ENCODE data around the gene GREB1. TPM values are rescaled to one million over a fixed set of nuclear protein-coding genes. Genes with fewer than 3 reads are reported as not detected.
A peak's percentile ranks its signal among the peaks of the same experiment; 100 is the strongest.

The GREB1 gene
- total and polyA plus RNA-seq, 2 of the 4 experiments (the other 2 are of a cell fraction), result 0.05 TPM; not detected in 1

- CTCF ChIA-PET, result interaction anchor here (0.6 to 2.0 kb wide), 3 partner anchors 10 to 1939 kb away, joined by 3 to 5 read pairs (median 3); partner anchors contain the start of gene NTSR2
- H3K18ac ChIP-seq (ENCODE audit: low read depth, low read length), result no peak overlapping the region
- no peak overlapping the region for H3K27ac ChIP-seq (ENCODE audit: insufficient read depth, low read length)
- 55% methylated on average over 6 of the region's 31 CpGs; no CpG with 5 or more reads in 1 of the 2 experiments for WGBS, 2 experiments (ENCODE audit: extremely low coverage in 2 of 2, insufficient read length in 1 of 2)
- H3K4me3 ChIP-seq (ENCODE audit: insufficient read depth, low read depth, low read length), result no peak overlapping the region
- H2BK20ac ChIP-seq (ENCODE audit: low read depth, low read length), result no peak overlapping the region
- BruUV-seq (replicated peaks), result no TSS peak
- H2AK9ac ChIP-seq (replicated peaks; ENCODE audit: low read depth, low read length, poor library complexity), result no peak overlapping the region
- no peak overlapping the region for H3K4ac ChIP-seq (ENCODE audit: low read depth, low read length)
- H4K5ac ChIP-seq (ENCODE audit: low read depth, low read length), result no peak overlapping the region
- no peak overlapping the region for H2BK5ac ChIP-seq (ENCODE audit: low read depth, low read length, poor library complexity, severe bottlenecking)
- H2AFZ ChIP-seq (replicated peaks; ENCODE audit: low read length, poor library complexity), result no peak overlapping the region
- H3K56ac ChIP-seq (ENCODE audit: extremely low read depth, insufficient read depth, low read length), result no peak overlapping the region
- H3K9me3 ChIP-seq (ENCODE audit: control insufficient read depth, insufficient read depth, low read length), result no peaks in the 10 kb centered on the region
- H4K20me1 ChIP-seq (ENCODE audit: insufficient read depth, low read length), result no peaks in the 10 kb centered on the region
- no peak overlapping the region for H4K91ac ChIP-seq (ENCODE audit: insufficient read depth, low read depth, low read length)
- no peak overlapping the region for H3K4me2 ChIP-seq (ENCODE audit: low read depth, low read length)
- H3K9me1 ChIP-seq (ENCODE audit: insufficient read depth, low read length), result no peaks in the 10 kb centered on the region; the same call in 1 of the 2 replicates
- intact Hi-C loops (cut with micrococcal nuclease) (loop anchor here (5.0 kb wide), 1 partner anchor 205 kb away; no protein-coding TSS in a partner anchor), dilution Hi-C loops (cut with HindIII; ENCODE audit: low sequenced_read_pairs, unreplicated experiment) (no loop called here), in situ Hi-C loops (cut with MboI; ENCODE audit: low sequenced_read_pairs) (no loop called here)
- POLR2A ChIA-PET (ENCODE audit: unreplicated experiment), result no interaction called here
- H2BK120ac ChIP-seq (ENCODE audit: low read depth, low read length), result no peak overlapping the region
- H2AK5ac ChIP-seq (ENCODE audit: low read depth, low read length), result no peak overlapping the region
- H3K9ac ChIP-seq (ENCODE audit: low read depth, low read length), result no peak overlapping the region
- no peak overlapping the region for H3K23ac ChIP-seq (ENCODE audit: low read depth, low read length)
- DNase-seq (no peak), ATAC-seq (ENCODE audit: low read depth) (no peak)
- H2BK15ac ChIP-seq (ENCODE audit: low read depth, low read length), result no peak overlapping the region
- peaks cover 46% of the 10 kb centered on the region for H3K27me3 ChIP-seq (ENCODE audit: control insufficient read depth, insufficient read depth, low read length)
- no peak overlapping the region for H3K14ac ChIP-seq (replicated peaks; ENCODE audit: low read depth, low read length)
- H3K79me1 ChIP-seq (ENCODE audit: low read depth in 1 of 2, low read length in 2 of 2), result no peaks in the 10 kb centered on the region
- H4K8ac ChIP-seq (ENCODE audit: low read depth in 2 of 2, low read length in 2 of 2), result no peak overlapping the region
- H3K4me1 ChIP-seq (ENCODE audit: control insufficient read depth, insufficient read depth, low read length), result peaks cover 8% of the 10 kb centered on the region; the same call in 1 of the 2 replicates
- no peaks in the 10 kb centered on the region for H3K36me3 ChIP-seq (ENCODE audit: control insufficient read depth, insufficient read depth, low read length)
- TF ChIP-seq CTCF (conservative IDR thresholded peaks at IDR 0.05; ENCODE audit: low read depth, low read length) (peak; percentile 61), USF2 (IDR thresholded peaks at IDR 0.05; ENCODE audit: low read depth, low read length) (no peak), CEBPB (IDR thresholded peaks at IDR 0.05; ENCODE audit: low read depth, low read length) (no peak), RAD21 (IDR thresholded peaks at IDR 0.05; ENCODE audit: low read length) (peak; percentile 51), POLR2A (IDR thresholded peaks at IDR 0.05; ENCODE audit: low read depth, low read length) (no peak), MAFK (IDR thresholded peaks at IDR 0.05; ENCODE audit: low read depth, low read length) (no peak), RCOR1 (IDR thresholded peaks at IDR 0.05; ENCODE audit: insufficient replicate concordance, low read length) (no peak), MAZ (IDR thresholded peaks at IDR 0.05; ENCODE audit: borderline replicate concordance, low read depth, low read length) (no peak), NFE2L2 (IDR thresholded peaks at IDR 0.05; ENCODE audit: low read depth, low read length) (no peak), FOS (IDR thresholded peaks at IDR 0.05; ENCODE audit: low read depth, low read length) (no peak), SMC3 (IDR thresholded peaks at IDR 0.05; ENCODE audit: low read depth, low read length) (peak; percentile 36), CHD1 (IDR thresholded peaks at IDR 0.05; ENCODE audit: low read depth, low read length) (no peak), MXI1 (IDR thresholded peaks at IDR 0.05; ENCODE audit: borderline replicate concordance, low read depth, low read length) (no peak)
- TF ChIP-seq, protein P1, sequence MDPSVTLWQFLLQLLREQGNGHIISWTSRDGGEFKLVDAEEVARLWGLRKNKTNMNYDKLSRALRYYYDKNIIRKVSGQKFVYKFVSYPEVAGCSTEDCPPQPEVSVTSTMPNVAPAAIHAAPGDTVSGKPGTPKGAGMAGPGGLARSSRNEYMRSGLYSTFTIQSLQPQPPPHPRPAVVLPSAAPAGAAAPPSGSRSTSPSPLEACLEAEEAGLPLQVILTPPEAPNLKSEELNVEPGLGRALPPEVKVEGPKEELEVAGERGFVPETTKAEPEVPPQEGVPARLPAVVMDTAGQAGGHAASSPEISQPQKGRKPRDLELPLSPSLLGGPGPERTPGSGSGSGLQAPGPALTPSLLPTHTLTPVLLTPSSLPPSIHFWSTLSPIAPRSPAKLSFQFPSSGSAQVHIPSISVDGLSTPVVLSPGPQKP (IDR thresholded peaks at IDR 0.05; ENCODE audit: borderline replicate concordance, low read depth, low read length), result no peak
Measured at GRCh38 chr2:11681722-11682589, 148.1 kb downstream of the GREB1 start.

All from IMR-90 (cell line).